GM12878 (cell line): ENCODE measurements around the gene SLF1. TPM values are rescaled to one million over a fixed set of nuclear protein-coding genes. Genes with fewer than 3 reads are reported as not detected.

ENCODE experiments used
- polyA plus RNA-seq, 11 experiments: library from polyadenylated mRNA; depleted of rRNA in 4 of 11; unstranded in 6 of 11; stranded (reverse) in 5 of 11; fragments of >200 nt; fragmentation: Nextera tagmentation in 4 of 11; fragmentation: Illumina TruSeq in 1 of 11; extraction: Ambion mirVana in 4 of 11; extraction: Trizol in 1 of 11; gene quantifications; 1 replicate in 1 of 11; 2 replicates in 10 of 11; pipeline versions ENCODE4 v1.2.1 to v1.2.3, GENCODE V29; 2011 to 2016; ENCODE audit warnings: inconsistent platforms in 2 of 11, missing spikeins in 2 of 11, low read depth in 1 of 11
- total RNA-seq, 4 experiments: library from RNA; depleted of rRNA in 3 of 4; stranded (reverse); fragments of >200 nt in 3 of 4; fragmentation: Illumina TruSeq in 1 of 4; extraction: Trizol in 1 of 4; gene quantifications; 2 replicates each; pipeline versions ENCODE4 v1.2.1 to v1.2.3, GENCODE V29; 2013 to 2021

The SLF1 gene
- total and polyA plus RNA-seq, 10 of the 15 experiments (the other 5 are each of a cell fraction or from before 2014, with no cell fraction given), result 8.1 to 27.0 (median 13.4) TPM

Other genes with a start within 250 kb of the SLF1 start
- gene KIAA0825, start 65 bp upstream of the SLF1 start, total RNA-seq (2014; rRNA removed), result 1.9 and 2.0 TPM in 2 replicates
- gene KIAA0825, start 65 bp upstream of the SLF1 start, total RNA-seq (2014; rRNA removed; fragmentation: Illumina TruSeq; extraction: Trizol), result 1.7 and 2.0 TPM in 2 replicates
- 1.2 and 1.3 TPM in 2 replicates for gene KIAA0825, start 65 bp upstream of the SLF1 start, total RNA-seq (2021)
- gene KIAA0825, start 65 bp upstream of the SLF1 start, polyA plus RNA-seq (2011; rRNA removed), result 0.73 and 1.1 TPM in 2 replicates
- gene KIAA0825, start 65 bp upstream of the SLF1 start, polyA plus RNA-seq (2014; fragmentation: Illumina TruSeq; extraction: Trizol), result 1.0 and 1.7 TPM in 2 replicates
- gene KIAA0825, start 65 bp upstream of the SLF1 start, polyA plus RNA-seq (2014; fragmentation: Nextera tagmentation; extraction: Ambion mirVana), result 1 to 10 TPM in 1 of 2 experiments, under 1 TPM in 1; 0.90 to 1.9 TPM
- gene KIAA0825, start 65 bp upstream of the SLF1 start, polyA plus RNA-seq (2014; rRNA removed), result 0.55 and 0.56 TPM in 2 replicates
- gene KIAA0825, start 65 bp upstream of the SLF1 start, polyA plus RNA-seq (2016; fragmentation: Nextera tagmentation; extraction: Ambion mirVana), result 1 to 10 TPM; 1.7 to 1.8 TPM